GM19035 (cell line): ENCODE results near the gene CRLF2.
"Not testable (repeated sequence)": the region's sequence is repeated elsewhere in the genome, so short reads cannot be mapped to it uniquely, and the experiment has no call there.

Experiments
- ATAC-seq: cut with Tn5 transposase; IDR thresholded peaks from one replicate; pipeline ENCODE4 v1.9.1; 2021; ENCODE audit not compliant: unreplicated experiment

CRLF2 gene

DNA sequence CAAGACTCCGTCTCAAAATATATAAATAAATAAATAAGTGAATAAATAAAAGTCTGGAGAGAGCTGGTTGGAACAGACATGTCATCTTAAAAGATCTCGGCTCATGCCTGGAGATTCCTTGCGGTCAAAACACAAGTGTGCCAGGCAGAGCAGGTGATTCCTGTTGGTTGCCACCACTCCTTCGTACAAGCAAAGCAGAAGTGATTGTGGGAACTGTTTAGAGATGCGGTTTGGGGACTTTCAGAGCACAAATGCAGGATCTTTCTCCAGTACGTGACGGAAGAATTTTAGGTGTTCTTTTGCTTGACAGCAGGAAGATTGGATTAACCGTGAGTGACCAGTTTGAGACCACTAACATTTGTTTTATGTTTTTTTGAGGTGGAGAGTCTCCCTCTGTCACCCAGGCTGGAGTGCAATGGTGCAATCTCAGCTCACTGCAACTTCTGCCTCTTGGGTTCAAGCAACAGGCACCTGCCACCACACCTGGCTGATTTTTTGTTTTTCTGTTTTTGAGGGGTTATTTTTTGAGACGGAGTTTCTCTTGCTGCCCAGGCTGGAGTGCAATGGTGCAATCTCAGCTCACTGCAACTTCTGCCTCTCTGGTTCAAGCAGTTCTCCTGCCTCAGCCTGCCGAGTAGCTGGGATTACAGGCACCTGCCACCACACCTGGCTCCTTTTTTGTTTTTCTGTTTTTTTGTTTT lies 2.8 kb upstream of the CRLF2 start:
- ATAC-seq, result no peak

DNA sequence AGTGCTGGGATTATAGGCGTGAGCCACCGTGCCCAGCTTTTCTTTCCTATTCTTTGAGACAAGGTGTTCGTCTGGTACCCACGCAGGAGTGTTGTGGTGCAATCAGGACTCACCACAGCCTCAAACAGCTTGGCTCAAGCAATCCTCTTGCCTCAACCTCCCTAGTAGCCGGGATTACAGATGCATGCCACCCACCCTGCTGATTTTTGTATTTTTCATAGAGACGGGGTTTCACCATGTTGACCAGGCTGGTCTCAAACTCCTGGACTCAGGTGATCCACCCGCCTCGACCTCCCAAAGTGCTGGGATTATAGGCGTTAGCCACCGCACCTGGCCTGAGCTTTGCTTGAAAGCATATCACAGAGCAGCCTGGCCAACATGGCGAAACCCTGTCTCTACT lies 1.5 kb upstream of the CRLF2 start:
- ATAC-seq, result no peak

DNA sequence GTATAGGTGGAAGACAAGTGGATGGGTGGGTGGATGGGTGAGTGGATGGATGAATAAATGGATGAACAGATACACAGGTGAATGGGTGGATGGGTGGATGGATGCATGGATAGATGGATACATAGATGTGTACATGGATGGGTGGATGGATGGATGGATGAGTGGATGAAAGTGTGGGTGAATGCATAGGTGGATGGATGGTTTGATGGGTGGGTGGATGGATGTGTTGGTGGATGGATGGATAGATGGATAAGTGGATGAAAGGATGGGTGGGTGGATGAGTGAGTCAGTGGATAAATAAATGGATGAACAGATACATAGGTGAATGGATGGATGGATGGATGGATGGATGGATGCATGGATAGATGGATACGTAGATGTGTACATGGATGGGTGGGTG lies 1.6 kb downstream of the CRLF2 start:
- no peak for ATAC-seq

DNA sequence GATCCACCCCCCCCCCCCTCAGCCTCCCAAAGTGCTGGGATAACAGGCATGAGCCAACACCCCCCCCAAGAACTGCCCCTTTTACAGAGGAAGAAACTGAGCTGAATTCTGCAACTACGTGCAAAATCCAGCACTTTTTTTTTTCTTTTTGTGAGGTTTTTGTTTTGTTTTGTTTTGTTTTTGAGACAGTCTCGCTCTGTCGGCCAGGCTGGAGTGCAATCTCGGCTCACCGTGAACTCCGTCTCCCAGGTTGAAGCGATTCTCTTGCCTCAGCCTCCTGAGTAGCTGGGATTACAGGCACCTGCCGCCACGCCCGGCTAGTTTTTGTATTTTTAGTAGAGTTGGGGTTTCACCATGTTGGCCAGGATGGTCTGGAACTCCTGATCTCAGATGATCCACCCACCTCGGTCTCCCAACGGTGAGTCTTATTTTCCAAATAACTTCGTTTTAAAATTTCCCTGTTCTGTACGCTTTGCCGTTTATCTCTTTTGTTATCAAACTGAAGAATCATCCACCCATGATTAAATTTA lies 4.9 kb downstream of the CRLF2 start:
- ATAC-seq, result no peak

DNA sequence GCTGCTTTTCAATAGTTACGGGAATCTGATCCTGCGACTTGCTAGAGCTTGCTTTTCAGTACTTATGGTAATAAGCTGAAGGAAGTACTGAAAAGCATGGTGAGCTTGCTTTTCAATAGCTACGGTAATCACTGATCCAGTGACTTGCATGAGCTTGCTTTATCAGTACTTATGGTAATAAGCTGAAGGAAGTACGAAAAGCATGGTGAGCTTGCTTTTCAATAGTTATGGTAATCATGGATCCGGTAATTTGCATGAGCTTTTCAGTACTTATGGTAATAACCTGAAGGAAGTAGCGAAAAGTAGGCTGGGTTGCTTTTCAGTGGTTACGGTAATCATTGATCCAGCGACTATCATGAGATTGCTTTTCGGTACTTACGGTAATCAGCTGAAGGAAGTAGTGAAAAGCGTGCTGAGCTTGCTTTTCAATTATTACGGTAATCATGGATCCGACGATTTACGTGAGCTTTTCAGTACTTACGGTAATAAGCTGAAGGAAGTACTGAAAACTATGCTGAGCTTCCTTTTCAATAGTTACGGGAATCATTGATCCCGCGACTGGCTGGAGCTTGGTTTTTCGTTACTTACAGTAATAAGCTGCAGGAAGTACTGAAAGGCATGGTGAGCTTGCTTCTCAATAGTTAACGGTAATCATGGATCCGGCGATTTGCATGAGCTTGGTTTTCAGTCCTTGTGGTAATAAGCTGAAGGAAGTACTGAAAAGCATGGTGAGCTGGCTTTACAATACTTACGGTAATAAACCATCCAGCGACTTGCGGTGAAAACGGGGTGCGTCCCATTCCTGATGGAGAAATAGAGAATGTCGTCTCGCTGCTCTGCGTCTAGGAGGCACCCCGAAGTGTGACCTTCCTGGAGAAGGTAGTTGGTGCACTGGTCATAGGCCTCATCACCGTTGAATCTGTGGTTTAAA lies 6.5 kb downstream of the CRLF2 start:
- no peak for ATAC-seq

DNA sequence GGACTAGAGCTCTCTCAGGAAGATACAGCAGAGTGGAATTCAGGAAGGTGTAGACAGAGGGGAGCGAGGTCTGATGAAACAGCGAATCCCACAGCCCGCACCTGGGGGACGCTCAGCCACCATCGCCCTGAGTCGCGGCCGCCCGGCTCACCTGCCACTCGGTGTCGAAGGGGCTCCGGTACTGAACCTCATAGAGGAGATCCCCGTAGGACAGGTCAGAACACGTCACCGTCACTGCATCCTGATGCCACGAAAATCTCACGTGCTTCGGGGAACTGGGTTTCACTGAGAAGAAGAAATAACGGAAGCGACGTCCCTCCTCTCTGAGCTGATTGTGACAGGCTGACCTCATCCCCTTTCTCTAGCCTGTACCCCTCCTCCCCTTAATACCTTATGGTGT lies 10.2 kb downstream of the CRLF2 start:
- ATAC-seq, result no peak

DNA sequence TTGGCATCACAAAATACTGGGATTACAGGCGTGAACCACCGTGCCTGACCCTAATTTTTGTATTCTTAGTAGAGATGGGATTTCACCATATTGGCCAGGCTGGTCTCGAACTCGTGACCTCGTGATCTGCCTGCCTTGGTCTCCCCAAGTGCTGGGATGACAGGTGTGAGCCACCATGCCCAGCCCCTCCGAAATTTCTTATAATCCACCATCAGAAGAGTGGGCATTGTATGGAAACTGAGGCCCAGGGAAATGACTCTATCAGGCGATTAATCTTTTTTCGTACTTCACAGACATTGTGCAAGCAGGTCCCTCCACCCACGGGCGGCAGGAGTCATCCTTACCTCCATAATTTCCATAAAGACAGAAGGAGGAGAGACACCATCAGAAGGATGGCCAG lies 16.0 kb downstream of the CRLF2 start:
- no peak for ATAC-seq

DNA sequence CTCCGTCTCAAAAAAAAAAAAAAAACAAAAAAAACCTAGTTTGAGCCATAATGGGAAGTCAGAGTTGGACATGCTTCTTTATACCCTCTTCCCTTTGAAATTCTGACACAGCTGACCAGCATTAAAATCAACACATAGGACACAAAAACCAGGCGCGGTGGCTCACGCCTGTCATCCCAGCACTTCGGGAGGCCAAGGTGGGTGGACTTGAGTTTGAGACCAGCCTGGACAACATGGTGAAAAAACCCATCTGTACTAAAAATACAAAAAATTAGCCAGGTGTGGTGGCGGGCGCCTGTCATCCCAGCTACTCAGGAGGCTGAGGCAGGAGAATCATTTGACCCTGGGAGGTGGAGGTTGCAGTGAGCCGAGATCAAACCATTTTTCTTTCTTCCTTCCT lies 20.3 kb downstream of the CRLF2 start:
- not testable (repeated sequence) for ATAC-seq

DNA sequence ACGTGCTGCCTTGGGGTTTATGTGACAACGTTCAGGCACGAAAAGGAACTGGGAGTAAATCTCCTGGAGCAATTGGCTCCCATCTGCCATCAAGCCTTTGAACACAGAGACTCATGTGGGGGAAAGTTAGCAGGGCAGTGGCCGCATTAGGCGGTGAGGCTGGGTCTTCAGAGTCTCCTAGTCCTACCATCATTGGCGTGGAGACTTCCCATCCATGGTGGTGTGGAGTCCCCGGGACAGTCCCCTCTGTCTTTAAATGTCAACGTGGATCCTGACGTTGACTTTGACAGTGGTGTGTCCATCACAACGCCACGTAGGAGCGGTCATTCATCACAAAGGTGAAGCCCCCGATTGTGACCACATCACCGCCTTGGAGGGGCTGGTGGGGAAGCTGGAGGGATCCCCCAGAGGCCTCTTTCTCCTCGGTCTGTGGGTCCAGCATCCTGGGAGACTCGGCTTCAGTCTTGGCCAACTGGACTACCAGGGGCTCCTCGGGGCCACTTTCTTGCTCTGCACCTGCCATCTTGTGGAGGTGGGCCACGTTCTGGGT lies 21.8 kb downstream of the CRLF2 start:
- ATAC-seq, result no peak

DNA sequence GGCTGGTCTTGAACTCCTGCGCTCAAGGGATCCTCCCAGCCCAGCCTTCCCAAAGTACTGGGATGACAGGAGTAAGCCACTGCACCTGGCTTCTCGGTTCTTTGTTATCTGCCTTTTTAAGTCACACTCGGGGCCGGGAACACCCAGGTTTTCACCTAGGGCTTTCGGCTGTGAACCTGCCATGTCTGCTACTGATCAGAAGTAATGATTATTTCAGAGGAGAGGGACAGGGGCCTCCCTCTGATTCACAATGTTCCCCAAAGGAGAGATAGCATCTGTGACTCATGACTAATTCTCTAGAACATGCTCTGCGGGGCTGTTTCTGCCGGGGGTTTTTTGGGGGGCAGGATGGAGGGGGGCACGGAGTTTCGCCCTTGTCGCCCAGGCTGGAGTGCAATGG lies 26.9 kb downstream of the CRLF2 start:
- ATAC-seq, result no peak

DNA sequence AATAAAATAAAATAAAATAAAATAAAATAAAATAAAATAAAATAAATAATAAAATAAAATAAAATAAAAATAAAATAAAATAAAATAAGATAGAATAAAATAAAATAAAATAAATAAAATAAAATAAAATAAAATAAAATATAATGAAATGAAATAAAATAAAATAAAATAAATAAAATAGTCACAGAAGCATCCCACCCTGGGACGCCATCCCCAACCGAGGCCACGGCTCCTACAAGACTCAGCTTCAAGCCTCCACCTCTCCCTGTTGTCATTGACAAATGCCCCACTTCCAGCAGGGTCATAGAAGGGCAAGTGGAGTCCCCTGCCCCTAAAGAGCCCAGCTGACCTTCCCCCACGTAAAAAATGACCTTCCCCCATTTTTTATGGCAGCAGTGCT lies 30.2 kb downstream of the CRLF2 start:
- no peak for ATAC-seq

DNA sequence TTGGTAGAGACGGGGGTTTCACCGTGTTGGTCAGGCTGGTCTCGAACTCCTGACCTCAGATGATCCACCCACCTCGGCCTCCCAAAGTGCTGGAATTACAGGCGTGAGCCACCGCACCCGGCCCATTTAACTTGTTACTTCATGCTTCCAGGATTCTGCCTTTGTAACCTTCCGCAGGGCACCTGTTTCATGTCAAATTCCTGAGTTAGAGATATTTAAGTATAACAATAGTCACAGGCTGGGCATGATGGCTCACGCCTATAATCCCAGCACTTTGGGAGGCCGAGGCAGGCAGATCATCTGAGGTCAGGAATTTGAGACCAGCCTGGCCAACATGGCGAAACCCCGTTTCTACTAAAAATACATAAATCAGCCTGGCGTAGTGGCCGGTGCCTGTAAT lies 30.8 kb downstream of the CRLF2 start:
- ATAC-seq, result not testable (repeated sequence)

DNA sequence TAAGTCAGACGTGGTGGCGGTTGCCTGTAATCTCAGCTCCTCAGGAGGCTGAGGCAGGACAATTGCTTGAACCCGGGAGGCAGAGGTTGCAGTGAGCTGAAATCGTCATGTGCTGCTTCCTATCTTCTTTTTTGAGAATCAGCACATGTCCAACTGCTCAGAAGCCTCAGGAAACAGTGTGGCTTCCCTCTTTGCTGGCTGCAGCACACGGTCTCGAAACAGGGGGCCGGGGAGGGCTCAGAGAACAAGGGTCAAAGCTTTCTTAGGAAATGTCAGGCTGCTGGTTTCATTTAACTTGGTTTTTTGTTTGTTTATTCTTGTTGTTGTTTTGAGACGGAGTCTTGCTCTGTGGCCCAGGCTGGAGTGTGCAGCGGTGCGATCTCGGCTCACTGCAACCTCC lies 31.3 kb downstream of the CRLF2 start:
- ATAC-seq, result no peak

DNA sequence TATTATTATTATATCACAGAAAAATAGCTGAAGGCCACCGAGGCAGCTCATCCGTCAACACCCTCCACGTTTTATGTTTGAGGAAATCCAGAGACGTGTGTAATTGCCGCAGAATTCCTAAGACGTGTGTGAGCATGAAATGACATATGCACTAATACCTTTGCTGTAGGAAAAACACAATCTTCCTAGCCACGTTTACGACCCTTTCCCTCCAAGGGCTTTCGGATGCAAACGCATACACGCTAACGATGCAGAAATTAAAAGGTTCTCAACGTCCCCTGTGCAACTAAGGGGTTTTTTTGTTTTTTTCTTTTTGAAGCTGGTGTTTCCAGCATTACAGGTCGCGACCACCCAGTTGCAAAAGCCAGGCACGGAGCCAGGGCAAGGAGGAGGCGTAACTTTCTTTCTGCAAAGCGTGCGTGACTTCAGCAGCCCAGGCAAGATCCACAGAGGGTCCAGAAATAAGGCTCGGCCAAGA lies 33.8 kb downstream of the CRLF2 start:
- ATAC-seq, result no peak

DNA sequence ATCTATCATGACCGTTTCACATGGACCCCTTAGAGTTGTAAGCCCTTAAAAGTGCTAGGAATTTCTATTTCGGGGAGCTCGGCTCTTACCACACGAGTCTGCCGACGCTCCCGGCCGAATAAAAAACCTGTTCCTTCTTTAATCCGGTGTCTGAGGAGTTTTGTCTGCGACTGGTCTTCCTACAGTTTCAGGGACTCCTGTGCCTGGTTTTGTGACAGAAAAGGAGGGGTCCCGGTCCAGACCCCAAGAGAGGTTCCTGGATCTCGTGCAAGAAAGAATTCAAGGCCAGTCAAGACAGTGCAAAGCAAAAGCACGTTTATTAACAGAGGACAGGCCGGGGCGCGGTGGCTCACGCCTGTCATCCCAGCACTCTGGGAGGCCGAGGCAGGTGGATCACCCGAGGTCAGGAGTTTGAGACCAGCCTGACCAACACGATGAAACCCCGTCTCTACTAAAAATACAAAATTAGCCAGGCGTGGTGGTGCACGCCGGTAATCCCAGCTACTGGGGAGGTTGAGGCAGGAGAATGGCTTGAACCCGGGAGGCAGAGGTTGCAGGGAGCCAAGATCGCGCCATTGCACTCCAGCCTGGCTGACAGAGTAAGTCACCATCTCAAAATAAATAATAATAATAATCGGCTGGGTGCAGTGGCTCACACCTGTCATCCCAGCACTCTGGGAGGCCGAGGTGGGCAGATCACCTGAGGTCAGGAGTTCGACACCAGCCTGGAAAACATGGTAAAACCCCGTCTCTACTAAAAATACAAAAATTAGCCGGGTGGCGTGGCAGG lies 35.7 kb downstream of the CRLF2 start:
- not testable (repeated sequence) for ATAC-seq

DNA sequence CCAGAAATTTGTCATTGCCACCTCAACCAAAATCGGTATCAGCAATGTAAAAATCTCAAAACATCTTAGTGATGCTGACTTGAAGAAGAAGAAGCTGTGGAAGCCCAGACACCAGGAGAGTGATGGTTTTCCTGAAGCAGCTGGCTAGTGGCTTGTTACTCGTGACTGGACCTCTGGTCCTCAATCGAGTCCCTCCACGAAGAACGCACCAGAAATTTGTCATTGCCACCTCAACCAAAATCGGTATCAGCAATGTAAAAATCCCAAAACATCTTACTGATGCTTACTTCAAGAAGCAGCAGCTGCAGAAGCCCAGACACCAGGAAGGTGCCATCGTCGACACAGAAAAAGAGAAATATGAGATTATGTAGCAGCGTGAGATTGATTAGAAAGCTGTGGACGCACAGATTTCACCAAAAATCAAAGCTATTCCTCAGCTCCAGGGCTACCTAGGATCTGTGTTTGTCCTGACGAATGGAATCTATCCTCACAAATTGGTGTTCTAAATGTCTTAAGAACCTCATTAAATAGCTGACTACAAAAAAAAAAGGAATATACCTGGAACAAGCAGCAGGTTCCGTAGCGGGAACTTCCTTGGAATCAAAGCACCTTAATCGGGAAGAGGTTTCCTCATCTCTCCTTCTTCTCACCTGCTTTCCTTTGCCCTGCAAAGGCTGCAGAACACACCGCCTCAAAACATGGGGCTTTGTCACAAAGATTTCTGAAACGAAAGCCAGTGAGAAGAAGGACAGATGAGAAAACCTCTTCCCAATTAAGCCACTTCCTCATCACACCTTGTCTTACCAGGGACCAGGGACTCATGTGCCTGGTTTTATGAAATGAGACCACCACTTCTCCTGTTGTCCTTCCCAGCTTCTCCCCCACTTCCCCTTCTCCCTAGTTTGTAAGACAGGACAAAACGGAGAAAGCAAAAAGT lies 37.6 kb downstream of the CRLF2 start:
- not testable (repeated sequence) for ATAC-seq

DNA sequence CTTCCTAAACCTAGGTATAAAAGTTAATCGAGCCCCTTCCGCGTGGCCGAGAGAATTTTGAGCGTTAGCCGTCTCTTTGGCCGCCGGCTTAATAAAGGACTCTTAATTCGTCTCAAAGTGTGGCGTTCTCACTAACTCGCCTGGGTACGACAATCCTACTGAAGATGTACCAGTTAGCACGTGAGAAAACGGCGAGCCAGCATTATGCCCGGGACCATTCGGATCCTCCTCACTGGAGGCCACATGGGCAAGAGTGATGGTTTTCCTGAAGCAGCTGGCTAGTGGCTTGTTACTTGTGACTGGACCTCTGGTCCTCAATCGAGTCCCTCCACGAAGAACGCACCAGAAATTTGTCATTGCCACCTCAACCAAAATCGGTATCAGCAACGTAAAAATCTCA lies 39.0 kb downstream of the CRLF2 start:
- not testable (repeated sequence) for ATAC-seq

DNA sequence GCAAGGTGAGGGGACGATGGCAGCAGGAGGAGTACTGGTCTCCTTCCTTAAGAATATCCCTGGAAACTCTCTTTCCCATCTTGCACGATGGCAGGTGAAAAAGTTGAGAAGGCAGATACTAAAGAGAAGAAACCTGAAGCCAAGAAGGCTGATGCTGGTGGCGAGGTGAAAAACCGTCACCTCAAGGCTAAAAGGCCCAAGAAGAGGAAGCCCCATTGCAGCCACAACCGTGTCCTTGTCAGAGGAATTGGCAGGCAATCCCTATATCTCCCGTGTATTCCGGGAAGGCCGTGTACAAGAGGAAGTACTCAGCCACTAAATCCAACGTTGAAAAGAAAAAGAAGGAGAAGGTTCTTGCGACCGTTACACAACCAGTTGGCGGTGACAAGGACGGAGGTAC lies 40.0 kb downstream of the CRLF2 start:
- no peak for ATAC-seq

DNA sequence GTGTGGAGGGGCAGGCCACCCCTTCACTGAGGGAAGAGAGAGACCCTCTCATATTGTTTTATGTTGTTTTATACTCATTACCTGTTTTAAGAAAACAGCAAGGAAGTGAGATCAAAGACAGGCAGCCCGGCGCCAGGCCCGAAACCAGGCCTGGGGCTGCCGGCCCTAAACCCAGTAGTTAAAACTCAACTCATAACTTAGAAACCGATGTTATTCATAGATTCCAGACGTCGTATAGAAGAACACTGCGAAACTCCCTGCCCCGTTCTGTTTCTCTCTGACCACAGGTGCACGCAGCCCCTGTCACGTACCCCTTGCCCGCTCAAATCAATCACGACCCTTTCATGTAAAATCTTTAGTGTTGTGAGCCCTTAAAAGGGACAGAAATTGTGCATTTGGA lies 40.5 kb downstream of the CRLF2 start:
- not testable (repeated sequence) for ATAC-seq

DNA sequence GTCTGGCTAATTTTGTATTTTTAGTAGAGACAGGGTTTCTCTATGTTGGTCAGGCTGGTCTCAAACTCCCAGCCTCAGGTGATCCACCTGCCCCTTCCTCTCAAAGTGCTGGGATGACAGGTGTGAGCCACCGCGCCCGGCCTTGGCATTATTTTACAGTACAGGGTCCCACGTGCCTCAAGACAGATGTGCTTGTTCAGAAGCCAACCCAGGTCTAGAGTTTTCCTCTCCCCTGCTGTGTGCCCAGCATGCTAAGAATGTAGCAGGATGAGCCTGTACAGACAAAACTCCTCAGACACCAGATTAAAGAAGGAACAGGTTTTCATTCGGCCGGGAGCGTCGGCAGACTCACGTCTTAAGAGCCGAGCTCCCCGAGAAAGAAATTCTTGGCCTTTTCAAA lies 42.2 kb downstream of the CRLF2 start:
- ATAC-seq, result no peak
